Spleen (tissue), 7 donors: ENCODE measurements around the gene SLC22A23.

ENCODE experiments used
- POLR2A ChIP-seq, 3 donors: fragments of 450-650 bp; IDR thresholded peaks; one replicate each; pipeline ENCODE4 v1.5.1; 2017; ENCODE audit warnings: antibody characterized with exemption in 3 of 3, mild to moderate bottlenecking in 1 of 3
- TF ChIP-seq, protein P1 (sequence below), 11 experiments: fragments of 200-600 bp in 7 of 11; fragments of 450-650 bp in 4 of 11; sonication (generic) in 4 of 11; IDR thresholded peaks in 8 of 11; conservative IDR thresholded peaks in 3 of 11; 1 replicate in 7 of 11; 2 replicates in 4 of 11; pipeline versions ENCODE4 v1.4.0 to v1.8.0; 2016 to 2021; ENCODE audit warnings: antibody characterized with exemption in 11 of 11, inconsistent platforms in 4 of 11, mild to moderate bottlenecking in 1 of 11
- donor health status: DM: no; HTN: no; CAD: no; lungs with moderate emphysema.
- donor health status: DM: no; HTN: no; CAD: no.
- donor health status: DM: no; HTN: no; CAD: no.

DNA sequence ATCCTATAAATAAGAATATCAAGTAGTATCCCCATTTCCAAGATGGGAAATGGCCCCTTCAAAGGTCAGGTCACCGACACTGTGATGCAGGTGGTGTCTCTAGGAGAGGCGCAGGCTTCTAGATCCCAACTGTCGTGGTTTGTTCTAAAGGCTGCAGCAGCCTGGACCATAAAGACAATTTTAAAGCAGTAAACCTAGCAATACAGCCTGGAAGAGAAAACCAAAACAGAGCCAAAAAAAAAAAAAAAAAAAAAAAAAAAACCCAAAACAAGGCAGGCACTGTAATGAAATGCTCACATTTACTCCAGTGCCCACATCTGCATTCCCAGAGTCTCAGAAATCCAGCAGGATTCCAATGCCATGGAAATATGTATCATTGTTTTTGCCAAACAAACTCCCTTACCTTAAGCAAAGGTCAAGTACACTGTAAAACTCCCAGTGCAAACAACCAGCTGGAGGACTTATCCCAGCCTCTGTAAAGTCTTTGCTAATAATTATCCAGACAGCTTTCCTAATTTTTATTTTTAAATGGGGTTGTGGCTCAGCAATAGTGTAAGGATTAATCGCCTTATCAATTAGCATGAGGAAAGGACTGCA, 99.9 kb downstream of the SLC22A23 start:
- TF ChIP-seq, protein P1, sequence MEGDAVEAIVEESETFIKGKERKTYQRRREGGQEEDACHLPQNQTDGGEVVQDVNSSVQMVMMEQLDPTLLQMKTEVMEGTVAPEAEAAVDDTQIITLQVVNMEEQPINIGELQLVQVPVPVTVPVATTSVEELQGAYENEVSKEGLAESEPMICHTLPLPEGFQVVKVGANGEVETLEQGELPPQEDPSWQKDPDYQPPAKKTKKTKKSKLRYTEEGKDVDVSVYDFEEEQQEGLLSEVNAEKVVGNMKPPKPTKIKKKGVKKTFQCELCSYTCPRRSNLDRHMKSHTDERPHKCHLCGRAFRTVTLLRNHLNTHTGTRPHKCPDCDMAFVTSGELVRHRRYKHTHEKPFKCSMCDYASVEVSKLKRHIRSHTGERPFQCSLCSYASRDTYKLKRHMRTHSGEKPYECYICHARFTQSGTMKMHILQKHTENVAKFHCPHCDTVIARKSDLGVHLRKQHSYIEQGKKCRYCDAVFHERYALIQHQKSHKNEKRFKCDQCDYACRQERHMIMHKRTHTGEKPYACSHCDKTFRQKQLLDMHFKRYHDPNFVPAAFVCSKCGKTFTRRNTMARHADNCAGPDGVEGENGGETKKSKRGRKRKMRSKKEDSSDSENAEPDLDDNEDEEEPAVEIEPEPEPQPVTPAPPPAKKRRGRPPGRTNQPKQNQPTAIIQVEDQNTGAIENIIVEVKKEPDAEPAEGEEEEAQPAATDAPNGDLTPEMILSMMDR (IDR thresholded peaks at IDR 0.05 in 8 of 11, conservative IDR thresholded peaks at IDR 0.05 in 3 of 11) = no peak
- no peak for TF ChIP-seq POLR2A (IDR thresholded peaks at IDR 0.05)
